ENCODE measurements around the gene VPS51. TPM values are rescaled to one million over a fixed set of nuclear protein-coding genes. Genes with fewer than 3 reads are reported as not detected.

Gene VPS51
- polyA plus RNA-seq, 1 donor (not counting 4 experiments of a cell fraction or from before 2014, with no cell fraction given) = 43.1 TPM

DNA sequence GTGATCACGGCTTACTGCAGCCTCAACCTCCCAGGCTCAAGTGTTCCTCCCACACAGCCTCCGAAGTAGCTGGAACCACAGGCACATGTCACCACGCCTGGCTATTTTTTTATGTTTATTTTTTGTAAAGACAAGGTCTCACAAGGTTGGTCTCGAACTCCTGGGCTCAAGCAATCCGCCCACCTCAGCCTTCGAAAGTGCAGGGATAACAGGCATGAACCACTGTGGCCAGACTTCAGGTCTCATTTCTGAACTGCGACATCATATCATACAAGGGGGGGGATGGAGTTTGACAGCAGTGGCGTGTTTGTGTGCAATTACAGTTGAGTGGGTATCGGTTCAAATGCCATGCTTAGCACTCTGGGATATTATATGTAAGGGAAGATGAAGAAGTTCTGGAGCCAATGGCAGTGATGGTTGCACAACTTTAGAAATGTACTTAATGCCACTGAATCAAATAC, 44.6 kb upstream of the VPS51 start:
- no peaks in the 10 kb centered on the region for H4K20me1 ChIP-seq (ENCODE audit: control insufficient read depth, extremely low read depth, insufficient read depth, low read length)
- dilution Hi-C loops (cut with MboI; ENCODE audit: extremely low pct_ligation_motif_present, low sequenced_read_pairs) = no loop called here
- no peak overlapping the region for H3K4me2 ChIP-seq (ENCODE audit: control insufficient read depth, extremely low read depth, insufficient read depth, low read depth, low read length)
- no peak for TF ChIP-seq EZH2 (IDR thresholded peaks at IDR 0.05; ENCODE audit: low read length)
- TF ChIP-seq, protein P1, sequence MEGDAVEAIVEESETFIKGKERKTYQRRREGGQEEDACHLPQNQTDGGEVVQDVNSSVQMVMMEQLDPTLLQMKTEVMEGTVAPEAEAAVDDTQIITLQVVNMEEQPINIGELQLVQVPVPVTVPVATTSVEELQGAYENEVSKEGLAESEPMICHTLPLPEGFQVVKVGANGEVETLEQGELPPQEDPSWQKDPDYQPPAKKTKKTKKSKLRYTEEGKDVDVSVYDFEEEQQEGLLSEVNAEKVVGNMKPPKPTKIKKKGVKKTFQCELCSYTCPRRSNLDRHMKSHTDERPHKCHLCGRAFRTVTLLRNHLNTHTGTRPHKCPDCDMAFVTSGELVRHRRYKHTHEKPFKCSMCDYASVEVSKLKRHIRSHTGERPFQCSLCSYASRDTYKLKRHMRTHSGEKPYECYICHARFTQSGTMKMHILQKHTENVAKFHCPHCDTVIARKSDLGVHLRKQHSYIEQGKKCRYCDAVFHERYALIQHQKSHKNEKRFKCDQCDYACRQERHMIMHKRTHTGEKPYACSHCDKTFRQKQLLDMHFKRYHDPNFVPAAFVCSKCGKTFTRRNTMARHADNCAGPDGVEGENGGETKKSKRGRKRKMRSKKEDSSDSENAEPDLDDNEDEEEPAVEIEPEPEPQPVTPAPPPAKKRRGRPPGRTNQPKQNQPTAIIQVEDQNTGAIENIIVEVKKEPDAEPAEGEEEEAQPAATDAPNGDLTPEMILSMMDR (optimal IDR thresholded peaks at IDR 0.05 in 1 of 3, IDR thresholded peaks at IDR 0.05 in 1 of 3, conservative IDR thresholded peaks at IDR 0.05 in 1 of 3; ENCODE audit: extremely low read depth in 1 of 3, insufficient read depth in 2 of 3, low read length in 3 of 3) = no peak
- H3K9me3 ChIP-seq (ENCODE audit: control insufficient read depth, low read depth, low read length) = no peaks in the 10 kb centered on the region
- H3K36me3 ChIP-seq (ENCODE audit: control insufficient read depth in 2 of 2, extremely low read depth in 1 of 2, insufficient read depth in 2 of 2, low read length in 2 of 2) = no peaks in the 10 kb centered on the region
- peaks cover 4% of the 10 kb centered on the region for H3K27me3 ChIP-seq (ENCODE audit: control insufficient read depth, extremely low read depth, insufficient read depth, low read length)
- DNase-seq (ENCODE audit: low read depth, low spot score) = no peak
- H2AFZ ChIP-seq (ENCODE audit: control insufficient read depth, low read length) = no peak overlapping the region
- H3K4me1 ChIP-seq (ENCODE audit: control insufficient read depth, extremely low read depth, insufficient read depth, low read length) = peaks cover 3% of the 10 kb centered on the region
- no peak for FAIRE-seq
- H3K27ac ChIP-seq (ENCODE audit: control insufficient read depth, insufficient read depth, low read length) = no peak overlapping the region
- H3K79me2 ChIP-seq (ENCODE audit: control insufficient read depth, insufficient read depth, low read length) = no peaks in the 10 kb centered on the region
- H3K9ac ChIP-seq (ENCODE audit: control insufficient read depth, extremely low read depth, insufficient read depth, low read length) = no peak overlapping the region
- H3K9me1 ChIP-seq (ENCODE audit: control insufficient read depth, extremely low read depth, insufficient read depth, low read length) = no peaks in the 10 kb centered on the region
- no peak overlapping the region for H3K4me3 ChIP-seq (ENCODE audit: control insufficient read depth in 2 of 3, extremely low read depth in 1 of 3, insufficient read depth in 2 of 3, low read depth in 1 of 3, low read length in 3 of 3)

DNA sequence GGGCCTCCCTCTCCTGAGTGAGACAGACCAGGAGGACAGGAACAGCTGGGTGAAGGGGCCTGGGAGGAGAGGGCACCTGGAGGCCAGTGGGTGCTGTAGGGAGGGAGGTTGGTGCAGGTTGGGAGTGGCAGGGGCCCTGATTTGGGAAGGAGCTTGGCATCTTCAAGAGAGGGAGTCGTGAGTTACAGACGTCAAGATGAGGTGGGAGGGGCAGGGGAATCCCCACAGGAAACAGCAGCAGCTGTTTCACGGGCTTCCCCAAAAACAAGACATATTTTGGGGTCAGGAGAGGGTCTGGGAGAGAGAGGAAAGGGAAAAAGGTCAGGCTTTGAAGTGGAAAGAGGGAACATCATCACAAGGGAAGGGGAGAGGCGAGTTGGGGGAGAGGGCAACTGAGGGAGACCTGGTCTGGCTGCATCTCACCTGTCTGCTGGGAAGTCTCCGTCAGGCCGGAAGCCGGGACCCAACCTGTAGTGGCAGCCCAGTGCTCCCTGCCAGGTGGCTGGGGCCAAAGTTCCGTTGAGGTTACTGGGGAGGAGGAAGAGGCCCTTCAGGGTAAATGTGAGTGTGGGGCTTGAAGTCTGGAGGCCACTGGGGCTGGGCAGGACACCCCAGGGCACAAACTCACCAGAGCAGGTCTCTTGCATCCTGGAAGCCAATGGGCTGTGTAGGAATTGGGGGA, 42.0 kb upstream of the VPS51 start:
- Histone ChIP-seq H3K4me1 (ENCODE audit: control insufficient read depth, extremely low read depth, insufficient read depth, low read length) (no peaks in the 10 kb centered on the region), H3K36me3 (ENCODE audit: control insufficient read depth in 2 of 2, extremely low read depth in 1 of 2, insufficient read depth in 2 of 2, low read length in 2 of 2) (no peaks in the 10 kb centered on the region), H3K4me2 (ENCODE audit: control insufficient read depth, extremely low read depth, insufficient read depth, low read depth, low read length) (no peak overlapping the region), H2AFZ (ENCODE audit: control insufficient read depth, low read length) (no peak overlapping the region), H3K9me3 (ENCODE audit: control insufficient read depth, low read depth, low read length) (no peaks in the 10 kb centered on the region), H3K4me3 (ENCODE audit: control insufficient read depth in 2 of 3, extremely low read depth in 1 of 3, insufficient read depth in 2 of 3, low read depth in 1 of 3, low read length in 3 of 3) (no peak overlapping the region), H3K79me2 (ENCODE audit: control insufficient read depth, insufficient read depth, low read length) (no peaks in the 10 kb centered on the region), H3K27ac (ENCODE audit: control insufficient read depth, insufficient read depth, low read length) (no peak overlapping the region), H3K9me1 (ENCODE audit: control insufficient read depth, extremely low read depth, insufficient read depth, low read length) (no peaks in the 10 kb centered on the region), H4K20me1 (ENCODE audit: control insufficient read depth, extremely low read depth, insufficient read depth, low read length) (no peaks in the 10 kb centered on the region), H3K27me3 (ENCODE audit: control insufficient read depth, extremely low read depth, insufficient read depth, low read length) (peaks cover 4% of the 10 kb centered on the region), H3K9ac (ENCODE audit: control insufficient read depth, extremely low read depth, insufficient read depth, low read length) (no peak overlapping the region)
- DNase-seq (ENCODE audit: low read depth, low spot score) (no peak), FAIRE-seq (no peak)
- TF ChIP-seq, protein P1 (optimal IDR thresholded peaks at IDR 0.05 in 1 of 3, IDR thresholded peaks at IDR 0.05 in 1 of 3, conservative IDR thresholded peaks at IDR 0.05 in 1 of 3; ENCODE audit: extremely low read depth in 1 of 3, insufficient read depth in 2 of 3, low read length in 3 of 3) = no peak
- TF ChIP-seq EZH2 (IDR thresholded peaks at IDR 0.05; ENCODE audit: low read length) = no peak
- dilution Hi-C loops (cut with MboI; ENCODE audit: extremely low pct_ligation_motif_present, low sequenced_read_pairs) = no loop called here
